CD8-positive, alpha-beta memory T cell (primary cell): ENCODE results near the gene CT45A3. TPM values are rescaled to one million over a fixed set of nuclear protein-coding genes. Genes with fewer than 3 reads are reported as not detected.
"Not testable (repeated sequence)": the region's sequence is repeated elsewhere in the genome, so short reads cannot be mapped to it uniquely, and the experiment has no call there.

Source experiments
- CTCF ChIA-PET: fragments of 350-600 bp; sonication (Branson Sonifier 250); formaldehyde crosslinking; loops from one replicate; lab custom pipeline; 2021; ENCODE audit warnings: antibody characterized with exemption; lab: Charles Lee
- POLR2A ChIA-PET: fragments of 350-600 bp; sonication (Branson Sonifier 250); formaldehyde crosslinking; loops from one replicate; lab custom pipeline; 2021; ENCODE audit warnings: antibody characterized with exemption; lab: Charles Lee
- DNase-seq, 5 donors: peaks; one replicate each; pipeline versions ENCODE4 v3.0.0 to v3.0.0-alpha.2; 2020 to 2022; ENCODE audit warnings: mixed read lengths in 1 of 5
- H3K27ac ChIP-seq: one replicate; pipeline ENCODE4 v1.7.0; 2013; ENCODE audit warnings: low read depth, mild to moderate bottlenecking, low read length, moderate library complexity
- H3K27me3 ChIP-seq: 2 replicates; pipeline ENCODE4 v1.7.0; 2013; ENCODE audit warnings: low read length, mild to moderate bottlenecking; ENCODE audit not compliant: insufficient read depth, poor library complexity, severe bottlenecking
- H3K36me3 ChIP-seq: 2 replicates; pipeline ENCODE4 v1.7.0; 2013; ENCODE audit warnings: mild to moderate bottlenecking, low read length, moderate library complexity; ENCODE audit not compliant: insufficient read depth
- H3K4me1 ChIP-seq: 2 replicates; pipeline ENCODE4 v1.7.0; 2013; ENCODE audit warnings: mild to moderate bottlenecking, low read length, moderate library complexity; ENCODE audit not compliant: insufficient read depth
- H3K4me3 ChIP-seq: 2 replicates; pipeline ENCODE4 v1.7.0; 2013; ENCODE audit warnings: mild to moderate bottlenecking, low read length
- H3K9me3 ChIP-seq: 2 replicates; pipeline ENCODE4 v1.7.0; 2013; ENCODE audit warnings: mild to moderate bottlenecking, low read length
- H3K27ac Mint-ChIP-seq, 8 donors: one replicate each; pipeline ENCODE4 v1.8.0; 2020 to 2021; ENCODE audit warnings: mixed read lengths in 8 of 8, mild to moderate bottlenecking in 6 of 8, inconsistent platforms in 3 of 8, moderate library complexity in 3 of 8
- H3K27me3 Mint-ChIP-seq, 2 donors: one replicate each; pipeline ENCODE4 v1.8.0; 2020 to 2021; ENCODE audit warnings: mixed read lengths in 2 of 2, mild to moderate bottlenecking in 1 of 2, moderate library complexity in 1 of 2
- H3K36me3 Mint-ChIP-seq, 3 donors: one replicate each; pipeline ENCODE4 v1.8.0; 2020 to 2021; ENCODE audit warnings: mixed read lengths in 3 of 3, inconsistent platforms in 1 of 3, mild to moderate bottlenecking in 1 of 3
- H3K4me1 Mint-ChIP-seq, 3 donors: one replicate each; pipeline ENCODE4 v1.8.0; 2020 to 2021; ENCODE audit warnings: mixed read lengths in 3 of 3, inconsistent platforms in 1 of 3, mild to moderate bottlenecking in 1 of 3
- H3K4me3 Mint-ChIP-seq, 7 donors: one replicate each; pipeline ENCODE4 v1.8.0; 2020 to 2021; ENCODE audit warnings: mixed read lengths in 7 of 7, mild to moderate bottlenecking in 6 of 7, moderate library complexity in 4 of 7, inconsistent platforms in 2 of 7
- H3K9me3 Mint-ChIP-seq, 5 donors: one replicate each; pipeline ENCODE4 v1.8.0; 2020 to 2022; ENCODE audit warnings: mixed read lengths in 5 of 5, mild to moderate bottlenecking in 3 of 5, moderate library complexity in 2 of 5, inconsistent platforms in 1 of 5
- polyA plus RNA-seq: library from polyadenylated mRNA; unstranded; fragments of 300-500 nt; fragmentation: Illumina TruSeq; gene quantifications from one replicate; pipeline ENCODE4 v1.2.3, GENCODE V29; 2021
- total RNA-seq, 2 experiments: library from RNA; stranded (reverse); gene quantifications; one replicate each; pipeline ENCODE4 v1.2.3, GENCODE V29; 2021

The CT45A3 gene, protein sequence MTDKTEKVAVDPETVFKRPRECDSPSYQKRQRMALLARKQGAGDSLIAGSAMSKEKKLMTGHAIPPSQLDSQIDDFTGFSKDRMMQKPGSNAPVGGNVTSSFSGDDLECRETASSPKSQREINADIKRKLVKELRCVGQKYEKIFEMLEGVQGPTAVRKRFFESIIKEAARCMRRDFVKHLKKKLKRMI
- total RNA-seq = not detected
- not detected for polyA plus RNA-seq

DNA sequence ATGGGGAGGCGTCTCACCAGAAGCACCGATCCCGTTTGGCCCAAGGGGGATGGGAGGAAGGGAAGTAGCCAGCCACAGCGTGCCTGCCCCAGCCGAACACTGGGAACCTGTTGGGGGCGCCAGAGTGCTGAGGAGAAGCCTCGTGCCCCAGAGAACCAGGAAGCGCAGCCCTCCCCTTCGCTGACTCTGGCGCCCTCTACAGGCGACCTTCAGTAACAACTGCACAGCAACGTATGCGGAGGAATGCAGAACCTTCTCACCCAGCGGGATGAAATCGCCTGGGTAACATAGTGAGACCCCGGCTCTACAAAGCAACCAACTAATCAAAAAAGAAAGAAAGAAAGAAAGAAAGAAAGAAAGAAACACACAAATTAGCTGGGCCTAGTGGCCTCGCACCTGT lies at the start of gene CT45A3:
CT45A3 (minus strand) TSS at position 101 of the 400 bp plus-strand sequence. CDS start 3,747 bp downstream, outside the sequence.
- H3K36me3 Mint-ChIP-seq, H3K4me3 ChIP-seq, H3K27ac ChIP-seq, H3K27ac Mint-ChIP-seq, H3K27me3 ChIP-seq, CTCF ChIA-PET, H3K9me3 ChIP-seq, H3K36me3 ChIP-seq, H3K27me3 Mint-ChIP-seq, H3K4me1 Mint-ChIP-seq, H3K9me3 Mint-ChIP-seq, H3K4me3 Mint-ChIP-seq, DNase-seq, H3K4me1 ChIP-seq, POLR2A ChIA-PET: not testable (repeated sequence)

DNA sequence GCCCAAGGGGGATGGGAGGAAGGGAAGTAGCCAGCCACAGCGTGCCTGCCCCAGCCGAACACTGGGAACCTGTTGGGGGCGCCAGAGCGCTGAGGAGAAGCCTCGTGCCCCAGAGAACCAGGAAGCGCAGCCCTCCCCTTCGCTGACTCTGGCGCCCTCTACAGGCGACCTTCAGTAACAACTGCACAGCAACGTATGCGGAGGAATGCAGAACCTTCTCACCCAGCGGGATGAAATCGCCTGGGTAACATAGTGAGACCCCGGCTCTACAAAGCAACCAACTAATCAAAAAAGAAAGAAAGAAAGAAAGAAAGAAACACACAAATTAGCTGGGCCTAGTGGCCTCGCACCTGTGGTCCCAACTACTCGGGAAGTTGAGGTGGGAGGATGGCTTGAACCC lies 34.7 kb upstream of the CT45A3 start, which contains the start of gene CT45A6:
CT45A6 (minus strand) TSS at position 101 of the 400 bp plus-strand sequence. CDS start 3,794 bp downstream, outside the sequence.
- POLR2A ChIA-PET, H3K9me3 ChIP-seq, H3K27ac Mint-ChIP-seq, H3K36me3 Mint-ChIP-seq, H3K4me3 ChIP-seq, H3K27me3 ChIP-seq, H3K27me3 Mint-ChIP-seq, H3K27ac ChIP-seq, H3K4me3 Mint-ChIP-seq, CTCF ChIA-PET, H3K9me3 Mint-ChIP-seq, H3K4me1 ChIP-seq, DNase-seq, H3K4me1 Mint-ChIP-seq, H3K36me3 ChIP-seq: not testable (repeated sequence)

DNA sequence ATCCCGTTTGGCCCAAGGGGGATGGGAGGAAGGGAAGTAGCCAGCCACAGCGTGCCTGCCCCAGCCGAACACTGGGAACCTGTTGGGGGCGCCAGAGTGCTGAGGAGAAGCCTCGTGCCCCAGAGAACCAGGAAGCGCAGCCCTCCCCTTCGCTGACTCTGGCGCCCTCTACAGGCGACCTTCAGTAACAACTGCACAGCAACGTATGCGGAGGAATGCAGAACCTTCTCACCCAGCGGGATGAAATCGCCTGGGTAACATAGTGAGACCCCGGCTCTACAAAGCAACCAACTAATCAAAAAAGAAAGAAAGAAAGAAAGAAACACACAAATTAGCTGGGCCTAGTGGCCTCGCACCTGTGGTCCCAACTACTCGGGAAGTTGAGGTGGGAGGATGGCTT lies 17.4 kb upstream of the CT45A3 start, which contains the start of gene CT45A5:
CT45A5 (minus strand) TSS at position 101 of the 400 bp plus-strand sequence. CDS start 3,774 bp downstream, outside the sequence.
- H3K27me3 Mint-ChIP-seq, H3K27me3 ChIP-seq, H3K4me1 Mint-ChIP-seq, H3K4me3 Mint-ChIP-seq, H3K4me3 ChIP-seq, H3K27ac Mint-ChIP-seq, H3K27ac ChIP-seq, H3K36me3 Mint-ChIP-seq, CTCF ChIA-PET, DNase-seq, H3K9me3 ChIP-seq, POLR2A ChIA-PET, H3K4me1 ChIP-seq, H3K9me3 Mint-ChIP-seq, H3K36me3 ChIP-seq: not testable (repeated sequence)

DNA sequence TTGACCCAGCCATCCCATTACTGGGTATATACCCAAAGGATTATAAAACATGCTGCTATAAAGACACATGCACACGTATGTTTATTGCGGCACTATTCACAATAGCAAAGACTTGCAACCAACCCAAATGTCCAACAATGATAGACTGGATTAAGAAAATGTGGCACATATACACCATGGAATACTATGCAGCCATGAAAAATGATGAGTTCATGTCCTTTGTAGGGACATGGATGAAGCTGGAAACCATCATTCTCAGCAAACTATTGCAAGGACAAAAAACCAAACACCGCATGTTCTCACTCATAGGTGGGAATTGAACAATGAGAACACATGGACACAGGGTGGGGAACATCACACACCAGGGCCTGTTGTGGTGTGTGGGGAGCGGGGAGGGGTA lies 23.3 kb downstream of the CT45A3 start:
- H3K27me3 ChIP-seq, H3K27ac Mint-ChIP-seq, H3K27me3 Mint-ChIP-seq, H3K4me1 Mint-ChIP-seq, DNase-seq, H3K9me3 Mint-ChIP-seq, H3K36me3 Mint-ChIP-seq, H3K27ac ChIP-seq, H3K4me3 ChIP-seq, H3K4me1 ChIP-seq, CTCF ChIA-PET, POLR2A ChIA-PET, H3K36me3 ChIP-seq, H3K4me3 Mint-ChIP-seq, H3K9me3 ChIP-seq: not testable (repeated sequence)

DNA sequence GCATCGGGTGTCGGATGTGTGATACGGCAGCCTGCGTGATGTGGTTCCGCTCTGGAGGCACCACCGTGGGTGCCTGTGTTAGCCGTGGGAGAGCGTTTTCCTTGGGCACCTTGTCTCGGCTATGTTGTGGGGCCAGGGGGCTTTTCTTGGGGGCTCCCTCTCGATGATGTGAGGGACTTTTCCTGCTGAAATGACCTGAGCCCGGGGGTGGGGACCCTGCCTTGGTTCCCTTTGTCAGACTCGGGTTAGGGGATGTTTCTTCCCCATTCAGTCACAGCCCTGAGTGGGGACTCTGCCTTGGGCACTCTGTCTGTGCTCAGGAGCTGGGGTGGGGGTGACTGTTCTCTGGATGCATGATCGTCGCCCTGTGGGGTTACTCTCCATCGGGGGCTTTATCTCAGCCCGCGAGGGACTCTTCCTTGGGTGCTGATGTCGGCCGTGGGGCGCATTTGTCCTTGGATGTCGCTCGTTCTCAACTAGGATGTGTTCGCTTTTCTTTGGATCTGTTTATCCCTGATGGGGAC lies 26.7 kb downstream of the CT45A3 start:
- H3K4me1 ChIP-seq = no peaks in the 10 kb centered on the region
- Mint-ChIP-seq H3K9me3 (no peaks in the 10 kb centered on the region), H3K27ac (no peak overlapping the region), H3K4me3 (peak overlapping the region in 1 of 7 donors; percentile 38), H3K4me1 (peaks cover 0 to 4% (median 0%) of the 10 kb centered on the region in 3 donors), H3K27me3 (peaks cover 1 to 4% of the 10 kb centered on the region in 2 donors), H3K36me3 (no peaks in the 10 kb centered on the region)
- no peak overlapping the region for H3K27ac ChIP-seq
- ChIA-PET CTCF (no interaction called here), POLR2A (no interaction called here)
- no peak overlapping the region for H3K4me3 ChIP-seq
- no peaks in the 10 kb centered on the region for H3K36me3 ChIP-seq
- no peaks in the 10 kb centered on the region for H3K27me3 ChIP-seq
- H3K9me3 ChIP-seq = no peaks in the 10 kb centered on the region
- no peak for DNase-seq

DNA sequence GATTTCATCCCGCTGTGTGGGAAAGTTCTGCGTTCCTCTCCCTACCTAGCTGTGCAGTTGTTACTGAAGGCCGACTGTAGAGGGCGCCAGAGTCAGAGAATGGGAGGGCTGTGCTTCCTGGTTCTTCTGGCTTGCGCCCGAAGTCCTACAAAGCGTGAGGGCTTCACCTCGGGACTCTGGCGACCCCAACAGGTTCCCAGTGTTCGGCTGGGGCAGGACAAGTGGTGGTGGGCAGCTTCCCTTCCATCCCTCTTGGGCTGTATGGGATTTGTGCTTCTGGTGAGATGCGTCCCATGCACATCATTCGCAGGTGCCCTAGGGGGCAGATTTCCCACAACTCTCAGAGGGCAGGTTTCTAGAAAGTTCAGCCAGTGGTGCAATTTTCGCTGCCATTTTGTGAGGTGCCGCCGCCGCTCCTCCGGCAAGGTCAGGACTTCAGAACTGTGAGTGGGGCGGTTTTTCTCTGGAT lies 27.3 kb downstream of the CT45A3 start:
- peak overlapping the region in 4 of 7 donors; percentile 0 to 37 (median 18) for H3K4me3 Mint-ChIP-seq

DNA sequence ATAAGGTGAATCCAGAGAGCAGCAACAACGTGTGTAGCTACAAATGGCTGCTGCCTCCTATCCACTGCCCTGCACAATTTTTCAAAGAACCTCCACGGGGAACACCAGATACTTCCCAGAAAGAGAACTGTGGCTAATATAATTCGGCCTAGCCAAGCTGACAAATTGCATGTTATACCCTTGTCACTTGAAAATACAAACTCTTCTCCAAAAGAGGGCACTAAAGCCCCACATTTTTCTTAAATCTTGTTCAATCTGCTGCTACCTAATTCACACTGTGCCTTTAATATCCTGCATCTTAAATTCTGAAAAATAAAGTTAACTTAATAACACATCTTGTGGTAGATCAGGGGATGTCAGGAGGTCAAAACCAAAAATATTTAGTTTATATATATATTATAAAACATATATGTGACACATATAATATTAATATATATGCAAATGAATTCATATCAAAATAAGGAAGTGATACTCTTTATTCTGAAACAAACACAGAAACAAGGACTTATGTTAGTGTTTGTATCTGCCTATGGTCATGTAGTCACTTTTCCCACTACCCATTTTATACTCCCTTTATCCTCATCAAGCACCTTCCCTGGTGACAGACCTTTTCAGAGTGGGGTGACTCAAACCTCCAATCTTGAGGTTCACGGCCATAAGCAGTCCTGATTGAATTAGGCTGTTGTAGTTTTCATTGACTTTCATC lies 30.5 kb downstream of the CT45A3 start:
- H3K27me3 ChIP-seq = no peaks in the 10 kb centered on the region
- no peaks in the 10 kb centered on the region for H3K9me3 ChIP-seq
- no peak overlapping the region for H3K27ac ChIP-seq
- Mint-ChIP-seq H3K4me3 (no peak overlapping the region), H3K9me3 (no peaks in the 10 kb centered on the region), H3K36me3 (no peaks in the 10 kb centered on the region), H3K27ac (no peak overlapping the region), H3K27me3 (peaks cover 1 to 4% of the 10 kb centered on the region in 2 donors), H3K4me1 (peaks cover 0 to 4% (median 0%) of the 10 kb centered on the region in 3 donors)
- POLR2A ChIA-PET = no interaction called here
- H3K4me3 ChIP-seq = no peak overlapping the region
- H3K4me1 ChIP-seq = no peaks in the 10 kb centered on the region
- no peaks in the 10 kb centered on the region for H3K36me3 ChIP-seq
- no peak for DNase-seq
- CTCF ChIA-PET = no interaction called here

More for the DNA sequence above, 27.3 kb downstream of the CT45A3 start:
- H3K36me3 Mint-ChIP-seq = no peaks in the 10 kb centered on the region
- Histone ChIP-seq H3K4me1 (no peaks in the 10 kb centered on the region), H3K36me3 (no peaks in the 10 kb centered on the region), H3K4me3 (no peak overlapping the region), H3K9me3 (no peaks in the 10 kb centered on the region), H3K27ac (no peak overlapping the region), H3K27me3 (no peaks in the 10 kb centered on the region)
- H3K27ac Mint-ChIP-seq = no peak overlapping the region
- no peaks in the 10 kb centered on the region for H3K9me3 Mint-ChIP-seq
- POLR2A ChIA-PET = no interaction called here
- CTCF ChIA-PET = no interaction called here
- H3K4me1 Mint-ChIP-seq = peaks cover 0 to 4% (median 0%) of the 10 kb centered on the region in 3 donors
- H3K27me3 Mint-ChIP-seq = peaks cover 1 to 4% of the 10 kb centered on the region in 2 donors
- DNase-seq = peak in 4 of 5 donors; percentile 1 to 40 (median 6)

DNA sequence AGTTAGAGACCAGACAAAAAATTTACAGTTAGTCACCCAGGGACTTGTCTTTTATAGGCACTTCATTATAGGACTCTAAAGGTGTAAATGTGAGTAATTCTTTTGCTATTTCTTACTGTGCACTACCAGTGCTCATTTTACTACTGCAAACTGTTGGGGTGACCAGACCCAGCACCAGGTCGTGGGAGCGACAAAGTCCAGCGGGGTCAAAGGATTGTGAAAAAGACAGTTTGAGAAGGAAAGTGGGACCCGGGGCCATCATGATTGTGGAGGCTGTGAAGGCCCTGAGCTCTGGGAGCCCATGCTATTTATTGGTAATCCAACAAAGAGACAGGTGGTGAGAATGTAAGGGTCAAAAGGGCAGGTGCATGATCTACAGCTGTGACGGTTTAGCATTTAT lies 33.3 kb downstream of the CT45A3 start:
- DNase-seq, H3K27me3 ChIP-seq, H3K27ac ChIP-seq, H3K36me3 Mint-ChIP-seq, H3K27ac Mint-ChIP-seq, H3K27me3 Mint-ChIP-seq, H3K9me3 Mint-ChIP-seq, H3K4me1 Mint-ChIP-seq, H3K9me3 ChIP-seq, H3K4me3 Mint-ChIP-seq, H3K4me3 ChIP-seq, H3K4me1 ChIP-seq, H3K36me3 ChIP-seq, POLR2A ChIA-PET, CTCF ChIA-PET: not testable (repeated sequence)
